SK-N-SH treated with all-trans-retinoic acid at 6 μM for 48 hours (cell line): ENCODE results near the gene COMMD3.

Experiments
- BACH2 ChIP-seq: fragments of 250-450 bp; sonication (Bioruptor Pico); IDR thresholded peaks from 2 replicates; pipeline ENCODE4 v1.9.0; 2021; ENCODE audit warnings: mild to moderate bottlenecking, borderline replicate concordance
- CSRNP3 ChIP-seq: fragments of 250-450 bp; sonication (Bioruptor Pico); IDR thresholded peaks from 2 replicates; pipeline ENCODE4 v1.5.1; 2021; ENCODE audit warnings: mild to moderate bottlenecking, moderate library complexity
- ESRRG ChIP-seq: fragments of 250-450 bp; sonication (Bioruptor Pico); IDR thresholded peaks from 2 replicates; pipeline ENCODE4 v1.6.1; 2021; ENCODE audit warnings: mild to moderate bottlenecking
- PPARA ChIP-seq: fragments of 250-450 bp; sonication (Bioruptor Pico); IDR thresholded peaks from 2 replicates; pipeline ENCODE4 v1.5.0; 2020; ENCODE audit warnings: mild to moderate bottlenecking, borderline replicate concordance
- TOX ChIP-seq: fragments of 250-450 bp; sonication (Bioruptor Pico); IDR thresholded peaks from 2 replicates; pipeline ENCODE4 v1.8.0; 2021; ENCODE audit warnings: mild to moderate bottlenecking, moderate library complexity, borderline replicate concordance
- ZC3H10 ChIP-seq: fragments of 250-450 bp; sonication (Bioruptor Pico); IDR thresholded peaks from 2 replicates; pipeline ENCODE4 v1.5.1; 2021; ENCODE audit warnings: mild to moderate bottlenecking, moderate library complexity
- ZFP30 ChIP-seq: fragments of 450-650 bp; formaldehyde crosslinking; IDR thresholded peaks from 2 replicates; pipeline ENCODE4 v1.5.0; 2022; ENCODE audit warnings: mild to moderate bottlenecking, moderate library complexity

- TF ChIP-seq BACH2 (CRISPR knock-in tag) (no peak), ZFP30 (no peak), TOX (CRISPR knock-in tag) (no peak), PPARA (no peak), CSRNP3 (no peak), ZC3H10 (no peak), ESRRG (CRISPR knock-in tag) (no peak)
These were observed 25.2 kb downstream of the COMMD3 start for GRCh38 chr10:22341190-22341925.
